Activated CD8-positive, alpha-beta memory T cell treated with anti-CD3 and anti-CD28 coated beads, Interleukin-2, amount 10 ng/mL, durations not matched to agents 7 days and 5 days (primary cell): ENCODE results near the gene CALY. TPM values are rescaled to one million over a fixed set of nuclear protein-coding genes. Genes with fewer than 3 reads are reported as not detected.
"Not testable (repeated sequence)": the region's sequence is repeated elsewhere in the genome, so short reads cannot be mapped to it uniquely, and the experiment has no call there.

Experiments used
- ATAC-seq: fragments of 150-1000 bp; cut with Tn5 transposase; one replicate; pipeline ENCODE4 v1.10.0; 2021; ENCODE audit warnings: moderate library complexity
- CTCF ChIA-PET: fragments of 350-600 bp; sonication (Branson Sonifier 250); formaldehyde crosslinking; loops from one replicate; lab custom pipeline; 2021; ENCODE audit warnings: antibody characterized with exemption; lab: Charles Lee
- DNase-seq: peaks from one replicate; pipeline ENCODE4 v3.0.0-alpha.2; 2020
- H3K27ac Mint-ChIP-seq: one replicate; pipeline ENCODE4 v1.8.0; 2021; ENCODE audit warnings: mild to moderate bottlenecking, mixed read lengths
- H3K27me3 Mint-ChIP-seq: one replicate; pipeline ENCODE4 v1.8.0; 2021; ENCODE audit warnings: mixed read lengths
- H3K36me3 Mint-ChIP-seq: one replicate; pipeline ENCODE4 v1.8.0; 2021; ENCODE audit warnings: mild to moderate bottlenecking, mixed read lengths
- H3K4me1 Mint-ChIP-seq: one replicate; pipeline ENCODE4 v1.8.0; 2021; ENCODE audit warnings: mixed read lengths
- H3K4me3 Mint-ChIP-seq: one replicate; pipeline ENCODE4 v1.8.0; 2021; ENCODE audit warnings: mild to moderate bottlenecking, moderate library complexity, mixed read lengths
- H3K9me3 Mint-ChIP-seq: one replicate; pipeline ENCODE4 v1.8.0; 2022; ENCODE audit warnings: low read depth, mixed read lengths
- total RNA-seq, 2 experiments: library from RNA; stranded (reverse); gene quantifications; one replicate each; pipeline ENCODE4 v1.2.3, GENCODE V29; 2021

The CALY gene
- total RNA-seq, 2 experiments from 2014 or later = not detected

GRCh38 chr10:133327651-133328357 is 8.9 kb downstream of the CALY start:
- H3K27me3 Mint-ChIP-seq = peaks cover 66% of the 10 kb centered on the region
- ATAC-seq = no peak
- CTCF ChIA-PET = interaction anchor here (1.0 to 4.0 kb wide), 7 partner anchors 9 to 191 kb away, joined by 3 to 18 read pairs (median 6); partner anchors contain the start of gene PRAP1
- H3K4me1 Mint-ChIP-seq = peaks cover 4% of the 10 kb centered on the region
- no peak for DNase-seq
- H3K27ac Mint-ChIP-seq = no peak overlapping the region
- H3K4me3 Mint-ChIP-seq = no peak overlapping the region
- H3K9me3 Mint-ChIP-seq = no peaks in the 10 kb centered on the region
- no peaks in the 10 kb centered on the region for H3K36me3 Mint-ChIP-seq

- no peak overlapping the region for H3K27ac Mint-ChIP-seq
Measured at GRCh38 chr10:133326745-133327650, 9.7 kb downstream of the CALY start.

GRCh38 chr10:133326223-133326551 is 10.5 kb downstream of the CALY start:
- Mint-ChIP-seq H3K4me3 (no peak overlapping the region), H3K27ac (no peak overlapping the region), H3K27me3 (peaks cover 50% of the 10 kb centered on the region), H3K9me3 (no peaks in the 10 kb centered on the region), H3K36me3 (no peaks in the 10 kb centered on the region), H3K4me1 (peaks cover 4% of the 10 kb centered on the region)
- DNase-seq (no peak), ATAC-seq (no peak)
- CTCF ChIA-PET = no interaction called here

More at GRCh38 chr10:133326745-133327650, 9.7 kb downstream of the CALY start:
- no peak overlapping the region for H3K4me3 Mint-ChIP-seq
- no peaks in the 10 kb centered on the region for H3K9me3 Mint-ChIP-seq
- ATAC-seq (no peak), DNase-seq (no peak)
- CTCF ChIA-PET = interaction anchor here (1.5 to 4.0 kb wide), 3 partner anchors 8 to 192 kb away, joined by 3 to 18 read pairs (median 3); no protein-coding TSS in a partner anchor
- H3K36me3 Mint-ChIP-seq = no peaks in the 10 kb centered on the region
- H3K27me3 Mint-ChIP-seq = peaks cover 57% of the 10 kb centered on the region
- H3K4me1 Mint-ChIP-seq = peaks cover 4% of the 10 kb centered on the region

GRCh38 chr10:133325440-133326222 is 11.1 kb downstream of the CALY start:
- no peak overlapping the region for H3K27ac Mint-ChIP-seq
- CTCF ChIA-PET = no interaction called here
- H3K27me3 Mint-ChIP-seq = peaks cover 44% of the 10 kb centered on the region
- no peaks in the 10 kb centered on the region for H3K36me3 Mint-ChIP-seq
- H3K9me3 Mint-ChIP-seq = no peaks in the 10 kb centered on the region
- H3K4me1 Mint-ChIP-seq = peaks cover 4% of the 10 kb centered on the region
- ATAC-seq = no peak
- DNase-seq = no peak
- no peak overlapping the region for H3K4me3 Mint-ChIP-seq

- no peak overlapping the region for H3K27ac Mint-ChIP-seq
- H3K4me3 Mint-ChIP-seq = no peak overlapping the region
- H3K36me3 Mint-ChIP-seq = no peaks in the 10 kb centered on the region
- CTCF ChIA-PET = interaction anchor here (0.9 to 1.2 kb wide), 3 partner anchors 46 to 421 kb away, joined by 3 read pairs; no protein-coding TSS in a partner anchor
- peaks cover 4% of the 10 kb centered on the region for H3K4me1 Mint-ChIP-seq
- ATAC-seq (no peak), DNase-seq (no peak)
- peaks cover 46% of the 10 kb centered on the region for H3K27me3 Mint-ChIP-seq
- H3K9me3 Mint-ChIP-seq = peaks cover 4% of the 10 kb centered on the region
Measured at GRCh38 chr10:133324857-133325260, 11.8 kb downstream of the CALY start.

GRCh38 chr10:133324198-133324792 is 12.4 kb downstream of the CALY start:
- DNase-seq = peak; percentile 74
- peaks cover 44% of the 10 kb centered on the region for H3K27me3 Mint-ChIP-seq
- H3K36me3 Mint-ChIP-seq = no peaks in the 10 kb centered on the region
- H3K27ac Mint-ChIP-seq = no peak overlapping the region
- peaks cover 4% of the 10 kb centered on the region for H3K9me3 Mint-ChIP-seq
- peak; percentile 74 for ATAC-seq
- CTCF ChIA-PET = interaction anchor here (0.9 to 1.2 kb wide), 3 partner anchors 46 to 420 kb away, joined by 3 read pairs; no protein-coding TSS in a partner anchor
- peaks cover 5% of the 10 kb centered on the region for H3K4me1 Mint-ChIP-seq
- no peak overlapping the region for H3K4me3 Mint-ChIP-seq

GRCh38 chr10:133322064-133322709 is 14.5 kb downstream of the CALY start:
- not testable (repeated sequence) for H3K4me3 Mint-ChIP-seq, H3K4me1 Mint-ChIP-seq, H3K9me3 Mint-ChIP-seq, DNase-seq, ATAC-seq, H3K27ac Mint-ChIP-seq, H3K36me3 Mint-ChIP-seq
- CTCF ChIA-PET = interaction anchor here (1.1 to 3.1 kb wide), 3 partner anchors 8 to 65 kb away, joined by 3 to 16 read pairs (median 4); no protein-coding TSS in a partner anchor
- H3K27me3 Mint-ChIP-seq = peaks cover 27% of the 10 kb centered on the region

GRCh38 chr10:133320852-133321422 is 15.8 kb downstream of the CALY start:
- ATAC-seq = not testable (repeated sequence)
- CTCF ChIA-PET = interaction anchor here (1.1 to 3.1 kb wide), 4 partner anchors 9 to 64 kb away, joined by 3 to 16 read pairs (median 4); no protein-coding TSS in a partner anchor

GRCh38 chr10:133318494-133319127 is 18.1 kb downstream of the CALY start:
- Mint-ChIP-seq H3K9me3 (peaks cover 6% of the 10 kb centered on the region), H3K27ac (no peak overlapping the region), H3K4me3 (peak overlapping the region; percentile 29), H3K4me1 (peaks cover 4% of the 10 kb centered on the region), H3K36me3 (no peaks in the 10 kb centered on the region), H3K27me3 (peaks cover 10% of the 10 kb centered on the region)
- DNase-seq (peak; percentile 77), ATAC-seq (peak; percentile 93)
- CTCF ChIA-PET = interaction anchor here (0.6 to 3.1 kb wide), 6 partner anchors 9 to 173 kb away, joined by 3 to 16 read pairs (median 4); no protein-coding TSS in a partner anchor

More at GRCh38 chr10:133320852-133321422, 15.8 kb downstream of the CALY start:
- peaks cover 14% of the 10 kb centered on the region for H3K27me3 Mint-ChIP-seq
- H3K4me3 Mint-ChIP-seq, H3K27ac Mint-ChIP-seq, H3K9me3 Mint-ChIP-seq, DNase-seq, H3K4me1 Mint-ChIP-seq, H3K36me3 Mint-ChIP-seq: not testable (repeated sequence)

- H3K9me3 Mint-ChIP-seq = peaks cover 6% of the 10 kb centered on the region
- DNase-seq (no peak), ATAC-seq (no peak)
- peaks cover 2% of the 10 kb centered on the region for H3K36me3 Mint-ChIP-seq
- no peak overlapping the region for H3K27ac Mint-ChIP-seq
- H3K4me1 Mint-ChIP-seq = peaks cover 4% of the 10 kb centered on the region
- peaks cover 10% of the 10 kb centered on the region for H3K27me3 Mint-ChIP-seq
- CTCF ChIA-PET = no interaction called here
- H3K4me3 Mint-ChIP-seq = no peak overlapping the region
Measured at GRCh38 chr10:133316732-133317131, 20.0 kb downstream of the CALY start.

GRCh38 chr10:133316266-133316665 is 20.4 kb downstream of the CALY start:
- H3K27me3 Mint-ChIP-seq = peaks cover 10% of the 10 kb centered on the region
- CTCF ChIA-PET = interaction anchor here (1.0 to 3.5 kb wide), 3 partner anchors 9 to 58 kb away, joined by 3 to 18 read pairs (median 5); no protein-coding TSS in a partner anchor
- no peak overlapping the region for H3K4me3 Mint-ChIP-seq
- DNase-seq = no peak
- H3K27ac Mint-ChIP-seq = no peak overlapping the region
- ATAC-seq = no peak
- H3K36me3 Mint-ChIP-seq = peaks cover 2% of the 10 kb centered on the region
- peaks cover 6% of the 10 kb centered on the region for H3K9me3 Mint-ChIP-seq
- peaks cover 4% of the 10 kb centered on the region for H3K4me1 Mint-ChIP-seq
